Muscle of arm (tissue), 12 donors: Measurements from ENCODE around the gene MAPK10. TPM values are rescaled to one million over a fixed set of nuclear protein-coding genes. Genes with fewer than 3 reads are reported as not detected.

ENCODE experiments used
- DNase-seq: peaks from one replicate; pipeline ENCODE4 v3.0.0-alpha.2; 2013
- polyA plus RNA-seq, 12 donors: library from polyadenylated mRNA; unstranded; fragments of 120-200 nt; gene quantifications; one replicate each; pipeline ENCODE4 v1.2.1, GENCODE V29; 2013; ENCODE audit not compliant: insufficient read length in 12 of 12

MAPK10 gene
- polyA plus RNA-seq, 12 donors = 1.6 to 16.3 (median 4.6) TPM; not detected in 1

GRCh38 chr4:86279293-86279960 lies 80.4 kb downstream of the MAPK10 start:
- DNase-seq = no peak

DNA sequence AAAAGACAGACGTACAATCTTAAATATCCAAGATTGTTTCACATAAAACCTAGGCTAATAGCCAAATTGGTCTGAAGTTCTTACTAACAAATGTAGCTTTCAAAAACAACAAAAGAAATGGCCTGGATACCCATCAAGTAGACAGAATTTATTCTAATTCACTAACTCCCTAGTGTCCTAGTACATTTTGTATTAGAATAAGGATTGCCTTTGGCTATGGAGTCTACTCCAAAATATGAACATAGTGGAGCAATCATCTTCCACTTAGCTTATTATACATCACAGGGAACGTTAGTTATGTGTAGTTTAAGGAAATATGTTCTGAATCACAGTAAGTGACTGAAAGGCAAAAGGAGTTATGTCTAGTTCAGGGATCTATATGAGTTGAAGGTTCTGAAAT lies 81.7 kb downstream of the MAPK10 start:
- no peak for DNase-seq

DNA sequence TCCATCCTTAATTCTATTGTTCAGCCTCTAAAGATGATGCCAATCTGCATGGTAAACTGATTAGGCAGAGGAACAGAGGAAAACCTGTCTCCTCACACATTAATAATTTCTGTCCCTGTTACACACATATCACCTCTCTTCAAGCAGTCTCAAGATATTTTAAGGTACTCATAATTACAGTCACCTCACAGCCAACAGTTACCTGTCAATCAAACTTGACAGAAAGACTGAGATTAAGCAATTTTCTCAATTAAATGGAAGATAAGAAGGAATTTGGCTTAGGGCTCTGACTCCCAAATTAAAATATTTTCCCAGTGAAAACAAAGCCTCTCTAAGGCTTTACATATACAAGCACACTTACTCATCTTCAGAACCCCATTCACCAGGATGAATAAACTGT lies 85.2 kb downstream of the MAPK10 start:
- DNase-seq = no peak

DNA sequence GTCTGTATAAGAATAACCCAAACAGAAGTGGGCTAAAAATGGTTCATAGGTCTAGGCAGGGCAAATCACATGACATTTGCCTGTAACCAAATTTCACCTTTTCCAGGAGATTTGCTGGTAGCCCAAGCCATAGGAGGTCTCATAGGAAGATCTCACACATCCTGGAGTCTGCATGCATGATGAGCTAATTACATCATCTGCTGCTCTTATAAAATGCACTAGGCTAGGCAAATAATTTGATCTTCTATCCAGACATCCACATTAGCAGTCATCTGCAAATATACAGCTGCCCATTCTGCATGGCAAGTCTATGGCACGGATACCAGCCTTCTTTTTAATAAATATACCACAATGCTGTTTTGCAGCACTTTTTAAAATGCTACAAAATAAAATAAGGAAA lies 87.2 kb downstream of the MAPK10 start:
- DNase-seq = no peak

GRCh38 chr4:86271057-86271456 lies 88.8 kb downstream of the MAPK10 start:
- no peak for DNase-seq

- DNase-seq = no peak
Measured at GRCh38 chr4:86269354-86269753, 90.5 kb downstream of the MAPK10 start.

DNA sequence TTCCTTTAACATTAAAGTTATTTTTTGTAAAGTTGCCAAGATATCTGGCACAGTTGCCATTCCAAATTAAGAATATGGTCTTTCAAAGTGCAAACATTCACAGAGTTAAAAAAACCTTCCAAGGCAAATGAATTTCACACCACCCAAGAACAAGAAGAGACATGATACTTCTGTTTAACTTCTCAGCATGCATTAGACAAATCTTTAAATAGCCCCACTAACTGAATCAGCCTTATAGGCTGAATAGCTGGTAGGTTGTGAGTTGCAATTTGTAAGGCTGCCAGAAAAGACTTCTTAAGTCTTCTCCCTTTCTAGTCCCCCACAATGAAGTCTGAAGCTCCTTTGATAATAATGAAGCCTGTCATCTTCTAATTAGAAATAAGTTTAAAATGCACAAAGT lies 95.6 kb downstream of the MAPK10 start:
- DNase-seq = no peak

DNA sequence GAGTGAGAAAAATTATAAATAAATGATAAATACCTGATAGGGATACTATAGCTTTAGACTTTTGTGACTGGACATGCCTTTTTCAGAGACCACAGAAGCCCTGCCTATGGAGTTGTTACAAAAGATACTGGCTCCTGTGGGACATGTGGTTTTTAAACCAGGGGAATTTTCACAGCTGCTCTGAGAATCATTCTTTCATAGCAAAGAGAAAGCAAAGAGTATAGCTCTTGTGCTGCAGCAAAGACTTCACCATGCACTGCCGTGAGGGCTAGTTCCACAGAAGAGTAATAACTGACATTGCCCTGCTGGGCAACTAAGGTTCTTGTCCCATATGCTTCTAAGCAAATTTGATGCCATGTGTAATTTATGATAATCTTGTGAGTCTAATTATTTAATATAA lies 98.2 kb downstream of the MAPK10 start:
- DNase-seq = no peak

- no peak for DNase-seq
Measured at GRCh38 chr4:86256086-86256485, 103.8 kb downstream of the MAPK10 start.

GRCh38 chr4:86250619-86251018 lies 109.2 kb downstream of the MAPK10 start:
- no peak for DNase-seq

GRCh38 chr4:86250006-86250405 lies 109.8 kb downstream of the MAPK10 start:
- no peak for DNase-seq

DNA sequence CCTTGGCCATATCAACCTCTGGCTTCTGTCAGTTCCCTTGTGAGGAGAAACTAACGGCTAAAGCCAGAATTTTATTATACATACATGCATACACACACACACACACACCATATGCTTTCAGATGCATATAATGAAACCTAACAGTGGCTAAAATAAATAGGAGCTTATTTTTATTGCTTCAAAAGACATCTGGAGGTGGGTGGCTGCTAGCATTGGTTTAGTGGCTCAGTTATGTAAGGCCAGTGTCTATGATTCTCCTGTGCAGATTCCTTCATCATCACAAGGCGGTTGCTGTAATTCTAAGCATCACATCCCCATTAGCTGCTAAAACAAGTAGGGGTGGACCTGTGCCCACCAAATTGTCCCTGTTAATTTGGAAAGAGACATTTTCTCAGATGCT lies 110.8 kb downstream of the MAPK10 start:
- DNase-seq = no peak

DNA sequence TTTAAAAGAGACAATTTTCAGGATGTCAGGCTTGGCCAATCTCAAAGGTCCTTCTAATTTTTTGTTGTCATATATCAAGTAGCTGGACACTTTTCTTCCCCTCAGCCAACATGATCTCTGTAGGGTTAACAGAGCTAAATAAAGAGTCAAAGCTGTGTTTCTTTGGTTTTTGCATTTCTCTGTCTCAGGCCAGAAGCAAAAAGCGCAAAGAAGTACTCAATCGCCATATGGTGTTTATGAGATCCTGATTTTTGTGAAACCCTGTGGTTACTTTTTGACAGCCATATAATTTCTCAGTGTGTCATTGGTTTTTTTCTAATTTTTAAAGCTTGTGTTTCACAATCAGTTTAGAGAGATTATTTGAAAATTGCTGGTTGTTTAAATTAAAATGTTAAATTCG lies 111.9 kb downstream of the MAPK10 start:
- DNase-seq = no peak

GRCh38 chr4:86247320-86247719 lies 112.5 kb downstream of the MAPK10 start:
- DNase-seq = no peak

DNA sequence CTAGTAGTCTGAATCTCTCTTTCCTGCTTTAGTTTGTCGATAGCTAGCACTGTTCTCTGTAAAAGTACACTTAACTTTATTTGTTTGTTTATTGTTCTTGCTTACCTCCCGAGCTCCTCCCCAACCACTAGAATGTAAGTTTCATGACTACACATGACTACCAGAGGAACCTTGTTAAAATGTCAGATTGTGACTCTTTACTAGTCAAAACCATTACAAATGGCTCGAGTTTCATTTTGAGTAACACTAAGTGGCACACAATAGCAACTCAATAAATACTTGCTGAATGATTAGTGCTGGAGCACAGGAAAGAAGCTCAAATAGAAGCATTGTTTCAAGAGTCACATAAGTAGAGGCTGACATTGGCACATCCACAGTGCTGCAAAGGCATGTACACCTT lies 116.1 kb downstream of the MAPK10 start:
- no peak for DNase-seq

GRCh38 chr4:86242677-86243076 lies 117.2 kb downstream of the MAPK10 start:
- no peak for DNase-seq

DNA sequence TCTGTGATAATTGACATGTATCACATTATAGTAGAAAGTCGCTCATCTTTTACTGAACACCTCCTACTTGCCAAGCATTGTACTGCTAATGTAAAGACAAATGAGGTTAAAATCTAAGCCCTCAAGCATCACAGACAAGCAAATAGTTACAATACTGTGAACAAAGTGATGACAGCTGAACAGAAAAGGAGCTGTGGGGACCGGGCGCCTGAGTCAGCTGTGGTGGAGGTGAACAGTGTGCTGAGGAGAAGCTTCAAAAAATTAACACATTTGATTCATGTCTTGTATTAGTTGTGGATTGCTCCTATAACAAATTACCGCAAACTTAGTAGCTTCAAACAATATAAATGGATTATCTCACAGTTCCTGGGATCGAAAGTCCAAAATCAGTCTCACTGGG lies 124.3 kb downstream of the MAPK10 start:
- DNase-seq = no peak

DNA sequence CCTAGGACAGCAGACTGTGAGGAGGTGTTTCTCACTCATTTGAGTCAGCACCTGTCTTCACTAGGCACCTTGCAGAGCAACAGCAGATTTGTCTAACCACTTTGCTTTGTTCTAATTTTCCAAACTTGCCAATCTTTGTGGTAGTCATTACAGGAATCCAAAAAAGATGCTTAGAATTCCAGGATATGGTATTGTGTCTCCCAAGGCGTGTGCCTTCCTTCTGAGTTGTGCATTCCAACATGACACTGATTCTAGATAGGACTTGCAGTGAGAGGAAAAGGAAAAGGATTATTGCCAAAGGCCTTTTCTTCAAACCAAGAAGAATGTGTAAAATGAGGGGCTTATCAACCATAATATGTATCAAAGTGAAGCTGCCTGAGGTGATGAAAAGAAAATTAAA lies 126.2 kb downstream of the MAPK10 start:
- no peak for DNase-seq

DNA sequence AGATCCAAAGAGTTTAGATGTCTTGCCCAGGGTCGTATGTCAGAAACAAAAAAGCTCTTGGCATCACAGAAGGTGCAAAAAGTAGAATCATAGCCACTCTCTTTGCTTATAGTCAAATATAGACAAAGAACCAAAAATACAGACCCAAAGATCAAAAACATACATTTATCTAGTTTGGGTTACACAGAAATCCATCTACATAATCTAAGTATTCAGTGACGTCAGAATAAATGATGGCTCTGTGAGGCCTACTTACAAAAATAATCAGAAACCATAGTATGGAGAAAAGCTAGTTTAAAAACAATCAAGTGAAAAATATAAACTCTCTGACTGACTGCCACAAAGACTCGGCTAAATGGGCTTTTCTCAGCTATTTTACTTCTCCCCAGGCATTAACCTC lies 126.8 kb downstream of the MAPK10 start:
- no peak for DNase-seq

DNA sequence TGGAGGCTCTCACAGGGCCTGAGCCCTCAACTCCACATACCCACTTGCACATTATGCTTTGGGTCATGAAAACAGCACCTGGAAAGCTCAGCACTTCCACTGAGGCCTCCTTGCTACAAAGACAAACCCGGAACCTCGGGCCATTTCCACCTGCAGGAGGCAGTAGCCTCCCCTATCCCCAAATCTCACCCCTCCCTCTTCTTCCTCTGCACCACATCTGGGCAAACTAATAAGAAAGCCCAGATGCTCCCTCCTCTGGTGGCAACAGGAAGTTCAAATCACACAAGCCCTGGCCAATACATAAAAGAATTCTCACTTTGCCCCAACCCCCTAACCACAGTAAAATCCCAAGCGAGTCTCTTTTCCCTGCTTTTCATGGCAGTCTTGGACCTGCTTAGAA lies 136.4 kb downstream of the MAPK10 start:
- DNase-seq = no peak

DNA sequence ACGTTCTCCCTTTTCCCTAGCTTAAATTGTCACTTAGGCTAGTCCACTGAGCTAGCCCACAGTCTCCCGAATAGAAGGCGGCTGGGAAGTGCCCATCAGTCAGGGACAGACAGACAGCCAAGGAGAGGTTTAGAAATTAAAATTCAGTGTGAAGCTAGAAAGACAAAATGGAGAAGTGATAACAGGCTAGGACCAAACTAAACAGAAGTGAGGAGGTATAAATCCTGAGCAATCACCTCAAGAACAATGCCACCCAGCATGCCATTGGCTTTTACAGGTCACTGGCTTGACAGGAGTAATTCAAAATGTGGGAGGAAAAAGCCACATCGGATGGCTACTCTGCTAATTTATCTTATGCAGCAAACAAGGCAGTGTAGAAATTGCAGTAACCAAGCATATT lies 138.9 kb downstream of the MAPK10 start:
- DNase-seq = no peak

- DNase-seq = no peak
Measured at GRCh38 chr4:86220121-86220520, 139.7 kb downstream of the MAPK10 start.

DNA sequence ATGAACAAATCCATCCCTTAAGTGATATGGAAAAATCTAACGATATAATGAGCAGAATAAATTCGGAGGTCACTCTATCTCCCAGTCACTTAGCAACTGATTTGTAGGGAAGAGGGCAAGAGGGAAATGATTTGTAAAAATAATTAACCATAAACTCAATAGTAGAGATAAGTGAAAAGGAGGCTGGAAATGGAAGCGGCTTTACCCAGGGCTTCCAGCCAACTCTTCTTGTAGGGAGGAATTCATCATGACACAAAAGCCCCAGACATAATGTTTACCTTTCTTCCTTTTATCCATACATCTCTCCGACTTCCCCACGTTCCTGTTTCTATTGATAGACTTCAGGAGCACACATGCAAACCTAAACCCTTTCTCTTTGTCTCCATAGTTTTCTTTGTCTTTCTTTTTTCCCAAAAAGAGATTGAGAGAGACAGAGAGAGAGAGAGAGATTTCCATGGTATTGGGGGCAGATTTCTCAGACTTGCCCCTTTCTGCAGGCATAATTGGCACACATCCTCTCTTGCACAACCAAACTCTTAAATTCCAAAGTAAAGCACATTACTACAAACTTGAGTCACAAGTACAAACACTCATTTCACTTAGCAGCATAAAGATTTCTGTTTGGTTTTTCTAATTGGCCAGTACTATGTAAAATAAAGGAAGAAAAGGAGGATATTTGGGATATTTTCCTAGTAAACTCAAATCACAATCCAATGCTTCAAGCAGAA lies 140.9 kb downstream of the MAPK10 start:
- no peak for DNase-seq

DNA sequence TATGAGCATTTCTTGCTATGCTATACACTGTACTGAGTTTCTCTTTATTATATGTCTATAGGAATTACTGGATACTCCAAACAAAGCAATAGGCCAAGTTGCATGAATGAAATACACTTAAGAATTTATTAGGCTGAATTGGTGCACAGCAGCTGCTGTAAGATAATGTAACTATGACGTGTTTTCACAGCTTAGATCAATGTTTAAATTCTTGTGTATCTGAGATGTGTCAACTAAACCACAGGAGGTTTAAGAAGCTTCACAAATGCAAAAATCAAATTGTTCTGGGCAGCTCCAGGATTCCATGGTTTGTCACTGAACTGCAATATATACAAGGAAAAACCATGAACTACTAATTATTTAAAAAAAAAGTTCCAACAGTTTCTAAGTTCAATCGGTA lies 156.7 kb downstream of the MAPK10 start:
- DNase-seq = no peak
